Measurements from ENCODE around the gene EEIG2. TPM values are rescaled to one million over a fixed set of nuclear protein-coding genes. Genes with fewer than 3 reads are reported as not detected.
"Not testable (repeated sequence)": the region's sequence is repeated elsewhere in the genome, so short reads cannot be mapped to it uniquely, and the experiment has no call there.

The EEIG2 gene
- total and polyA plus RNA-seq, 2 donors (not counting 3 experiments of a cell fraction or from before 2014, with no cell fraction given), result 2.5 to 7.2 TPM

DNA sequence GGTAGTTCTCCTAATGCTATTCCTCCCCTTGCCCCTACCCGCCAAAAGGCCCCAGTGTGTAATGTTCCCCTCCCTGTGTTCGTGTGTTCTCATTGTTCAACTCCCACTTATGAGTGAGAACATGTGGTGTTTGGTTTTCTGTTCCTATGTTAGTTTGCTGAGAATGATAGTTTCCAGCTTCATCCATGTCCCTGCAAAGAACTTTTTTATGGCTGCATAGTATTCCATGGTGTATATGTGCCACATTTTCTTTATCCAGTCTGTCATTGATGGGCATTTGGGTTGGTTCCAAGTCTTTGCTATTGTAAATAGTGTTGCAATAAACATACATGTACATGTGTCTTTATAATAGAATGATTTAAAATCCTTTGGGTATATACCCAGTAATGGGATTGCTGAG lies 46.0 kb upstream of the EEIG2 start:
- H3K9me3 ChIP-seq (replicated peaks; ENCODE audit: control insufficient read depth, insufficient read depth, low read length); POLR2A ChIA-PET; BruUV-seq (replicated peaks); H3K9me1 ChIP-seq (replicated peaks; ENCODE audit: control insufficient read depth, extremely low read depth, insufficient read depth, low read length); H3K9ac ChIP-seq (replicated peaks; ENCODE audit: extremely low read depth, insufficient read depth, low read length); H2AFZ ChIP-seq (ENCODE audit: low read depth, low read length); H3K36me3 ChIP-seq (ENCODE audit: control insufficient read depth in 2 of 2, extremely low read depth in 1 of 2, insufficient read depth in 2 of 2, low read length in 2 of 2); H3K27me3 ChIP-seq (ENCODE audit: control insufficient read depth in 2 of 2, insufficient read depth in 2 of 2, low read length in 2 of 2); H3K4me1 ChIP-seq (ENCODE audit: control insufficient read depth, extremely low read depth, insufficient read depth, low read length); FAIRE-seq; dilution Hi-C loops (cut with MboI; ENCODE audit: extremely low pct_ligation_motif_present, low sequenced_read_pairs); H3K27ac ChIP-seq (ENCODE audit: insufficient read depth, low read depth, low read length); H3K4me3 ChIP-seq (replicated peaks in 1 of 3; ENCODE audit: insufficient read depth in 1 of 3, low read depth in 1 of 3, low read length in 3 of 3); H4K20me1 ChIP-seq (replicated peaks; ENCODE audit: control insufficient read depth, extremely low read depth, insufficient read depth, low read length); H3K4me2 ChIP-seq (ENCODE audit: insufficient read depth, low read length); H3K79me2 ChIP-seq (ENCODE audit: control insufficient read depth, insufficient read depth, low read length); DNase-seq (ENCODE audit: low read depth, low spot score): not testable (repeated sequence)
- intact Hi-C loops (cut with micrococcal nuclease), result loop anchor here (5.0 kb wide), 1 partner anchor 178 kb away; the partner anchor contains the start of gene PRPF38B
- CTCF ChIA-PET, result interaction anchor here (1.4 kb wide), 1 partner anchor 130 kb away, joined by 21 read pairs; no protein-coding TSS in a partner anchor

DNA sequence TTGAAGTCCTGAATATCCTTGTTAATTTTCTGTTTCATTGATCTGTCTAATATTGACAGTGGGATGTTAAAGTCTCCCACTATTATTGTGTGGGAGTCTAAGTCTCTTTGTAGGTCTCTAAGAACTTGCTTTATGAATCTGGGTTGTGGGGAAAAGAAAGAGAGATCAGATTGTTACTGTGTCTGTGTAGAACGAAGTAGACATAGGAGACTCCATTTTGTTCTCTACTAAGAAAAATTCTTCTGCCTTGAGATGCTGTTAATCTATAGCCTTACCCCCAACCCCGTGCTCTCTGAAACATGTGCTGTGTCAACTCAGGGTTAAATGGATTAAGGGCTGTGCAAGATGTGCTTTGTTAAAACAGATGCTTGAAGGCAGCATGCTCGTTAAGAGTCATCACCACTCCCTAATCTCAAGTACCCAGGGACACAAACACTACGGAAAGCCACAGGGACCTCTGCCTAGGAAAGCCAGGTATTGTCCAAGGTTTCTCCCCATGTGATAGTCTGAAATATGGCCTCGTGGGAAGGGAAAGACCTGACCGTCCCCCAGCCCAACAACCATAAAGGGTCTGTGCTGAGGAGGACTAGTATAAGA lies 42.5 kb upstream of the EEIG2 start:
- CTCF ChIA-PET, result interaction anchor here (2.8 kb wide), 1 partner anchor 126 kb away, joined by 18 read pairs; no protein-coding TSS in a partner anchor
- H3K9me3 ChIP-seq (replicated peaks; ENCODE audit: control insufficient read depth, insufficient read depth, low read length); H3K36me3 ChIP-seq (ENCODE audit: control insufficient read depth in 2 of 2, extremely low read depth in 1 of 2, insufficient read depth in 2 of 2, low read length in 2 of 2); POLR2A ChIA-PET; H3K4me3 ChIP-seq (replicated peaks in 1 of 3; ENCODE audit: insufficient read depth in 1 of 3, low read depth in 1 of 3, low read length in 3 of 3); dilution Hi-C loops (cut with MboI; ENCODE audit: extremely low pct_ligation_motif_present, low sequenced_read_pairs); intact Hi-C loops (cut with micrococcal nuclease); H3K9me1 ChIP-seq (replicated peaks; ENCODE audit: control insufficient read depth, extremely low read depth, insufficient read depth, low read length); DNase-seq (ENCODE audit: low read depth, low spot score); H3K79me2 ChIP-seq (ENCODE audit: control insufficient read depth, insufficient read depth, low read length); H3K4me1 ChIP-seq (ENCODE audit: control insufficient read depth, extremely low read depth, insufficient read depth, low read length); BruUV-seq (replicated peaks); H4K20me1 ChIP-seq (replicated peaks; ENCODE audit: control insufficient read depth, extremely low read depth, insufficient read depth, low read length); H3K4me2 ChIP-seq (ENCODE audit: insufficient read depth, low read length); H3K27me3 ChIP-seq (ENCODE audit: control insufficient read depth in 2 of 2, insufficient read depth in 2 of 2, low read length in 2 of 2); H2AFZ ChIP-seq (ENCODE audit: low read depth, low read length); H3K27ac ChIP-seq (ENCODE audit: insufficient read depth, low read depth, low read length); H3K9ac ChIP-seq (replicated peaks; ENCODE audit: extremely low read depth, insufficient read depth, low read length); FAIRE-seq: not testable (repeated sequence)

Measured in endothelial cell of umbilical vein (primary cell).